Stimulated activated effector memory CD8-positive, alpha-beta T cell treated with anti-CD3 and anti-CD28 coated beads, Interleukin-12 subunit alpha, Interleukin-12 subunit beta, amount 100 ng/mL, for 72 hours (primary cell): ENCODE data around the gene CFAP54.
"Not testable (repeated sequence)": the region's sequence is repeated elsewhere in the genome, so short reads cannot be mapped to it uniquely, and the experiment has no call there.

Source experiments
- ATAC-seq: fragments of 150-1000 bp; cut with Tn5 transposase; 2 replicates; pipeline ENCODE4 v1.10.0; 2021
- DNase-seq, 2 donors: peaks; one replicate each; pipeline ENCODE4 v3.0.0; 2021 to 2022; ENCODE audit warnings: low spot score in 2 of 2
- H3K27ac Mint-ChIP-seq: one replicate; pipeline ENCODE4 v1.8.0; 2022; ENCODE audit warnings: mild to moderate bottlenecking, mixed read lengths
- H3K36me3 Mint-ChIP-seq: one replicate; pipeline ENCODE4 v1.8.0; 2022; ENCODE audit warnings: mild to moderate bottlenecking, mixed read lengths
- H3K4me1 Mint-ChIP-seq: one replicate; pipeline ENCODE4 v1.8.0; 2022; ENCODE audit warnings: mixed read lengths
- H3K4me3 Mint-ChIP-seq: one replicate; pipeline ENCODE4 v1.8.0; 2022; ENCODE audit warnings: mild to moderate bottlenecking, mixed read lengths
- H3K9me3 Mint-ChIP-seq: one replicate; pipeline ENCODE4 v1.8.0; 2022; ENCODE audit warnings: mixed read lengths

The CFAP54 gene

GRCh38 chr12:96489392-96490056, at the start of gene CFAP54:
CFAP54 (plus strand) TSS chr12:96489577; CDS start chr12:96489610, 33 bp downstream.
- ATAC-seq (peak; percentile 90), DNase-seq (peak; percentile 91 to 96)
- Mint-ChIP-seq H3K27ac (peak within 1 kb of the TSS; percentile 95), H3K4me3 (peak within 1 kb of the TSS; percentile 83), H3K9me3 (no peaks in the 10 kb centered on the region), H3K36me3 (peaks cover 13% of the 10 kb centered on the region), H3K4me1 (peaks cover 23% of the 10 kb centered on the region)

- no peaks in the 10 kb centered on the region for H3K36me3 Mint-ChIP-seq
- H3K4me1 Mint-ChIP-seq, result peaks cover 39% of the 10 kb centered on the region
- H3K27ac Mint-ChIP-seq, result peak overlapping the region; percentile 51
- ATAC-seq, result no peak
- H3K9me3 Mint-ChIP-seq, result no peaks in the 10 kb centered on the region
- DNase-seq, result no peak
- no peak overlapping the region for H3K4me3 Mint-ChIP-seq
These were observed 47.6 kb upstream of the CFAP54 start for GRCh38 chr12:96441816-96442215.

GRCh38 chr12:96442906-96443305, 46.5 kb upstream of the CFAP54 start:
- DNase-seq, result no peak
- no peak for ATAC-seq
- Mint-ChIP-seq H3K4me3 (no peak overlapping the region), H3K27ac (no peak overlapping the region), H3K36me3 (no peaks in the 10 kb centered on the region), H3K4me1 (peaks cover 39% of the 10 kb centered on the region), H3K9me3 (no peaks in the 10 kb centered on the region)

- no peak overlapping the region for H3K27ac Mint-ChIP-seq
- peaks cover 32% of the 10 kb centered on the region for H3K4me1 Mint-ChIP-seq
- no peaks in the 10 kb centered on the region for H3K9me3 Mint-ChIP-seq
- DNase-seq (no peak), ATAC-seq (no peak)
- H3K36me3 Mint-ChIP-seq, result no peaks in the 10 kb centered on the region
- H3K4me3 Mint-ChIP-seq, result peak overlapping the region; percentile 54
These were observed 45.0 kb upstream of the CFAP54 start for GRCh38 chr12:96444399-96444798.

GRCh38 chr12:96445691-96446583, 43.4 kb upstream of the CFAP54 start:
- DNase-seq (peak; percentile 24 to 75), ATAC-seq (peak; percentile 100)
- Mint-ChIP-seq H3K4me1 (peaks cover 32% of the 10 kb centered on the region), H3K36me3 (no peaks in the 10 kb centered on the region), H3K9me3 (no peaks in the 10 kb centered on the region), H3K4me3 (peak overlapping the region; percentile 54), H3K27ac (peak overlapping the region; percentile 94)

GRCh38 chr12:96447256-96447655, 42.1 kb upstream of the CFAP54 start:
- no peaks in the 10 kb centered on the region for H3K9me3 Mint-ChIP-seq
- no peak for DNase-seq

GRCh38 chr12:96448300-96448699, 41.1 kb upstream of the CFAP54 start:
- Mint-ChIP-seq H3K4me1 (peaks cover 25% of the 10 kb centered on the region), H3K27ac (no peak overlapping the region), H3K36me3 (no peaks in the 10 kb centered on the region), H3K9me3 (no peaks in the 10 kb centered on the region), H3K4me3 (no peak overlapping the region)
- ATAC-seq (no peak), DNase-seq (no peak)

More at GRCh38 chr12:96447256-96447655, 42.1 kb upstream of the CFAP54 start:
- Mint-ChIP-seq H3K4me3 (no peak overlapping the region), H3K27ac (peak overlapping the region; percentile 94), H3K36me3 (no peaks in the 10 kb centered on the region), H3K4me1 (peaks cover 25% of the 10 kb centered on the region)
- no peak for ATAC-seq

- Mint-ChIP-seq H3K9me3 (no peaks in the 10 kb centered on the region), H3K4me1 (peaks cover 5% of the 10 kb centered on the region), H3K36me3 (no peaks in the 10 kb centered on the region), H3K4me3 (no peak overlapping the region), H3K27ac (no peak overlapping the region)
- ATAC-seq, result no peak
- no peak for DNase-seq
These were observed 37.0 kb upstream of the CFAP54 start for GRCh38 chr12:96452261-96452922.

- peaks cover 5% of the 10 kb centered on the region for H3K4me1 Mint-ChIP-seq
- DNase-seq (no peak), ATAC-seq (peak; percentile 52)
- H3K36me3 Mint-ChIP-seq, result no peaks in the 10 kb centered on the region
- H3K4me3 Mint-ChIP-seq, result no peak overlapping the region
- no peak overlapping the region for H3K27ac Mint-ChIP-seq
- no peaks in the 10 kb centered on the region for H3K9me3 Mint-ChIP-seq
These were observed 35.0 kb upstream of the CFAP54 start for GRCh38 chr12:96454396-96454795.

GRCh38 chr12:96456265-96456974, 33.0 kb upstream of the CFAP54 start:
- H3K27ac Mint-ChIP-seq, result no peak overlapping the region
- no peak for DNase-seq
- ATAC-seq, result no peak
- peaks cover 5% of the 10 kb centered on the region for H3K4me1 Mint-ChIP-seq
- no peak overlapping the region for H3K4me3 Mint-ChIP-seq
- no peaks in the 10 kb centered on the region for H3K36me3 Mint-ChIP-seq
- no peaks in the 10 kb centered on the region for H3K9me3 Mint-ChIP-seq

GRCh38 chr12:96457191-96457930, 32.0 kb upstream of the CFAP54 start:
- H3K4me3 Mint-ChIP-seq, result no peak overlapping the region
- DNase-seq (no peak), ATAC-seq (no peak)
- no peaks in the 10 kb centered on the region for H3K36me3 Mint-ChIP-seq
- no peaks in the 10 kb centered on the region for H3K9me3 Mint-ChIP-seq
- peaks cover 5% of the 10 kb centered on the region for H3K4me1 Mint-ChIP-seq
- no peak overlapping the region for H3K27ac Mint-ChIP-seq

GRCh38 chr12:96459281-96459680, 30.1 kb upstream of the CFAP54 start:
- not testable (repeated sequence) for H3K9me3 Mint-ChIP-seq, H3K4me1 Mint-ChIP-seq, H3K4me3 Mint-ChIP-seq, H3K36me3 Mint-ChIP-seq, DNase-seq, ATAC-seq, H3K27ac Mint-ChIP-seq

GRCh38 chr12:96462571-96463280, 26.7 kb upstream of the CFAP54 start:
- DNase-seq, result no peak
- H3K36me3 Mint-ChIP-seq, result no peaks in the 10 kb centered on the region
- no peak overlapping the region for H3K27ac Mint-ChIP-seq
- H3K9me3 Mint-ChIP-seq, result no peaks in the 10 kb centered on the region
- no peak overlapping the region for H3K4me3 Mint-ChIP-seq
- no peaks in the 10 kb centered on the region for H3K4me1 Mint-ChIP-seq
- ATAC-seq, result no peak

- DNase-seq, result no peak
- ATAC-seq, result no peak
- H3K9me3 Mint-ChIP-seq, result peaks cover 5% of the 10 kb centered on the region
- no peaks in the 10 kb centered on the region for H3K36me3 Mint-ChIP-seq
- H3K27ac Mint-ChIP-seq, result no peak overlapping the region
- no peak overlapping the region for H3K4me3 Mint-ChIP-seq
- H3K4me1 Mint-ChIP-seq, result no peaks in the 10 kb centered on the region
These were observed 23.5 kb upstream of the CFAP54 start for GRCh38 chr12:96465896-96466295.
